Activated CD8-positive, alpha-beta memory T cell treated with anti-CD3 and anti-CD28 coated beads, Interleukin-2, amount 50 U/mL, for 48 hours (primary cell): ENCODE measurements around the gene GNAS-AS1.

Source experiments
- DNase-seq: peaks from one replicate; pipeline ENCODE4 v3.0.0-alpha.2; 2020

Gene GNAS-AS1

GRCh38 chr20:58854638-58855471 lies 4.2 kb upstream of the GNAS-AS1 start:
- no peak for DNase-seq

GRCh38 chr20:58853976-58854637 lies 3.4 kb upstream of the GNAS-AS1 start:
- DNase-seq = no peak

- no peak for DNase-seq
Measured at GRCh38 chr20:58853466-58853865, 2.8 kb upstream of the GNAS-AS1 start.

- peak; percentile 79 for DNase-seq
Measured at GRCh38 chr20:58852543-58853271, 2.0 kb upstream of the GNAS-AS1 start, which contains the start of gene GNAS. Gene GNAS, plus strand, starts transcription at chr20:58852716.

- DNase-seq = no peak
Measured at GRCh38 chr20:58851969-58852458, 1.3 kb upstream of the GNAS-AS1 start.

- no peak for DNase-seq
Measured at GRCh38 chr20:58851221-58851968, 693 bp upstream of the GNAS-AS1 start.

- no peak for DNase-seq
Measured at GRCh38 chr20:58847463-58847862, 3.2 kb downstream of the GNAS-AS1 start.

GRCh38 chr20:58845706-58846105 lies 5.0 kb downstream of the GNAS-AS1 start:
- DNase-seq = no peak

GRCh38 chr20:58843128-58843556 lies 7.6 kb downstream of the GNAS-AS1 start:
- no peak for DNase-seq

GRCh38 chr20:58842276-58842675 lies 8.4 kb downstream of the GNAS-AS1 start:
- no peak for DNase-seq

GRCh38 chr20:58841539-58842264 lies 9.0 kb downstream of the GNAS-AS1 start:
- DNase-seq = no peak

GRCh38 chr20:58840816-58841538 lies 9.7 kb downstream of the GNAS-AS1 start:
- no peak for DNase-seq

- DNase-seq = no peak
Measured at GRCh38 chr20:58839991-58840747, 10.5 kb downstream of the GNAS-AS1 start.

GRCh38 chr20:58839474-58839874 lies 11.2 kb downstream of the GNAS-AS1 start:
- DNase-seq = peak; percentile 66

- DNase-seq = no peak
Measured at GRCh38 chr20:58838174-58838573, 12.5 kb downstream of the GNAS-AS1 start.

- DNase-seq = no peak
Measured at GRCh38 chr20:58837717-58838116, 13.0 kb downstream of the GNAS-AS1 start.

- no peak for DNase-seq
Measured at GRCh38 chr20:58836616-58837204, 14.0 kb downstream of the GNAS-AS1 start.

- no peak for DNase-seq
Measured at GRCh38 chr20:58835231-58835630, 15.5 kb downstream of the GNAS-AS1 start.

GRCh38 chr20:58833921-58834320 lies 16.8 kb downstream of the GNAS-AS1 start:
- DNase-seq = no peak

- no peak for DNase-seq
Measured at GRCh38 chr20:58832457-58832856, 18.2 kb downstream of the GNAS-AS1 start.
